VCaP (cell line): ENCODE measurements around the gene FALEC.

Experiments
- H3K27ac ChIP-seq: fragments of 450-650 bp; 2 replicates; pipeline ENCODE4 v1.5.1; 2017
- CTCF ChIP-seq: fragments of 450-650 bp; conservative IDR thresholded peaks from 2 replicates; pipeline ENCODE4 v1.5.1; 2017; ENCODE audit warnings: mild to moderate bottlenecking, moderate library complexity

Gene FALEC

GRCh38 chr1:150511985-150512660, 3.4 kb upstream of the FALEC start:
- no peak overlapping the region for H3K27ac ChIP-seq
- TF ChIP-seq CTCF = no peak

- no peak overlapping the region for H3K27ac ChIP-seq
- no peak for TF ChIP-seq CTCF
These were observed 2.7 kb upstream of the FALEC start for GRCh38 chr1:150512846-150513245.

- H3K27ac ChIP-seq = no peak overlapping the region
- no peak for TF ChIP-seq CTCF
These were observed 2.2 kb upstream of the FALEC start for GRCh38 chr1:150513351-150513791.

GRCh38 chr1:150514260-150514659, 1.3 kb upstream of the FALEC start:
- H3K27ac ChIP-seq = peak overlapping the region; percentile 84; the same call in 1 of the 2 replicates
- no peak for TF ChIP-seq CTCF

DNA sequence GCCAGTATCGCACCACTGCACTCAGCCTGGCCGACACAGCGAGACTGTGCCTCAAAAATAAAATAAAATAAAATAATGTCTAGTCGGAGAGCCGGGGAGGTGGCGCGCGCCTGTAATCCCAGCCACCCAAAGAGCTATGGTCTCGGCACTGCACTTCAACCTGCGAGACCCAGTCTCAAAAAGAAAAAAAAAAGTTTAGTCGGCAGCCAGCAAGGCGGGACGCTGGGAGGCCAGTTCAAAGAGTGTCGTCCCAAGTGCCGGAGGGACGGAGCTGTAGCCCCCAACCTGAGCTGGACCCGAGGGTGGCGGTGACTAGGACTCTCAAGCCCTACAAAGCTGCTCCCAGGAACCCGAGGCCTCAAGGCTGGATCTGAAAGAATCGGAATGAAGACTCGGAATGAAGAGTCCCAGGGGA, 632 bp upstream of the FALEC start:
- H3K27ac ChIP-seq = peak overlapping the region; percentile 84
- no peak for TF ChIP-seq CTCF

GRCh38 chr1:150516050-150516591, 569 bp downstream of the FALEC start:
- TF ChIP-seq CTCF = 0 out of 2 replicates have a peak, but pooled peaks have one; percentile 13
- peak overlapping the region; percentile 84 for H3K27ac ChIP-seq

- H3K27ac ChIP-seq = peak overlapping the region; percentile 84
- no peak for TF ChIP-seq CTCF
These were observed 1.1 kb downstream of the FALEC start for GRCh38 chr1:150516616-150517015.
